ENCODE measurements around the gene LLGL1.

LLGL1 gene

DNA sequence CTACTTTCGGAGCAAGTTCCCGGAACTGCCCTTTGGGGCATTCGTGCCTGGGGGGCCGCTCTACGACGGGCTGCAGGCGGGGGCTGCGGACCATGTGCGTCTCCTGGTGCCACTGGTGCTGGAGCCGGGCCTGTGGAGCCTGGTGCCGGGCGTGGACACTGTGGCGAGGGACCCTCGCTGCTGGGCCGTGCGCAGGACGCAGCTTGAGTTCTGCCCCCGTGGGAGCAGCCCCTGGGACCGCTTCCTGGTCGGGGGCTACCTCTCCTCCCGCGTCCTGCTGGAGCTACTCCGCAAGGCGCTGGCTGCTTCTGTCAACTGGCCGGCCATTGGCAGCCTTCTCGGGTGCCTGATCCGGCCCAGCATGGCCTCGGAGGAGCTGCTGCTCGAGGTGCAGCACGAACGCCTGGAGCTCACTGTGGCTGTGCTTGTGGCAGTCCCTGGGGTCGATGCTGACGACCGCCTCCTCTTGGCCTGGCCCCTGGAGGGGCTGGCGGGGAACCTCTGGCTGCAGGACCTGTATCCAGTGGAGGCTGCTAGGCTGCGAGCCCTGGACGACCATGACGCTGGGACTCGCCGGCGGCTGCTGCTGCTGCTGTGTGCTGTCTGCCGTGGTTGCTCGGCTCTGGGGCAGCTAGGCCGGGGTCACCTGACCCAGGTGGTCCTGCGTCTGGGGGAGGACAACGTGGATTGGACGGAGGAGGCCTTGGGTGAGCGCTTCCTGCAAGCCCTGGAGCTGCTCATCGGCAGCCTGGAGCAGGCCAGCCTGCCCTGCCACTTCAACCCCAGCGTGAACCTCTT, 38.6 kb downstream of the LLGL1 start:
- H3K27me3 ChIP-seq (replicated peaks in 2 of 5; ENCODE audit: control insufficient read depth in 4 of 5, insufficient read depth in 5 of 5, low read length in 4 of 5), result no peaks in the 10 kb centered on the region
- no peak for DNase-seq
- CTCF ChIA-PET, result interaction anchor here (1.8 kb wide), 1 partner anchor 15 kb away, joined by 5 read pairs; no protein-coding TSS in a partner anchor
- POLR2A ChIA-PET, result no interaction called here
- H3K9me3 ChIP-seq (ENCODE audit: control extremely low read depth in 1 of 5, control insufficient read depth in 4 of 5, insufficient read depth in 2 of 5, low read depth in 1 of 5, low read length in 4 of 5), result no peaks in the 10 kb centered on the region
- 96% methylated on average over 48 of the region's 50 CpGs for WGBS (ENCODE audit: insufficient coverage)
- H3K4me3 ChIP-seq (ENCODE audit: control insufficient read depth in 1 of 7, extremely low read depth in 1 of 7, insufficient read depth in 4 of 7, low read depth in 2 of 7, low read length in 6 of 7), result no peak overlapping the region
- H3K36me3 ChIP-seq (ENCODE audit: control insufficient read depth in 4 of 4, insufficient read depth in 4 of 4, low read length in 3 of 4), result peaks cover 2 to 28% (median 16%) of the 10 kb centered on the region in 4 experiments
- H3K27ac ChIP-seq (ENCODE audit: insufficient read depth in 1 of 2, low read depth in 1 of 2, low read length in 2 of 2, poor library complexity in 1 of 2, severe bottlenecking in 2 of 2), result no peak overlapping the region
- peaks cover 3 to 22% (median 20%) of the 10 kb centered on the region in 4 experiments for H3K4me1 ChIP-seq (ENCODE audit: control extremely low read depth in 1 of 4, control insufficient read depth in 4 of 4, insufficient read depth in 4 of 4, low read length in 3 of 4)

DNA sequence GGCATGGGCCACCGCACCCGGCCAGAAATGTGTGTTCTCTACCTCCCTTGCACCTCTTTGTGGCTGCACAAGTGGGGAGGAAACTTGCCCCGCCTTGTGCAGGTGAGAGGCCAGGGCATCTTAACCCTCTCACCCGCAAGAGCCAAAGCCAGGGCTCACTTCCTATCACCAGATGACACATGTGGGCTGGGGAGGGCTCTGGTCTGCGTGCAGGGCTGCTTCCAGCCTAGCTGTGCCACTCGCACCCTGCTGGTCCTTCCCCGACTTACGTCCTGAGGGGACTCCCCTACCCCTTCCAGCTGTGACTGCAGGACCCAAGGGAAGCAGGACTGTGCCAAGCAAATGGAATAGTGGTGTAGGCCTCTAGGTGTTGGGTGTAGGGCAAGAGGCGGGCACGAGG, 41.9 kb downstream of the LLGL1 start:
- no peak for DNase-seq
- Histone ChIP-seq H3K27me3 (replicated peaks in 2 of 5; ENCODE audit: control insufficient read depth in 4 of 5, insufficient read depth in 5 of 5, low read length in 4 of 5) (no peaks in the 10 kb centered on the region), H3K9me3 (ENCODE audit: control extremely low read depth in 1 of 5, control insufficient read depth in 4 of 5, insufficient read depth in 2 of 5, low read depth in 1 of 5, low read length in 4 of 5) (no peaks in the 10 kb centered on the region), H3K36me3 (ENCODE audit: control insufficient read depth in 4 of 4, insufficient read depth in 4 of 4, low read length in 3 of 4) (peaks cover 2 to 42% (median 23%) of the 10 kb centered on the region in 4 experiments), H3K4me1 (ENCODE audit: control extremely low read depth in 1 of 4, control insufficient read depth in 4 of 4, insufficient read depth in 4 of 4, low read length in 3 of 4) (no peaks in the 10 kb centered on the region), H3K4me3 (ENCODE audit: control insufficient read depth in 1 of 7, extremely low read depth in 1 of 7, insufficient read depth in 4 of 7, low read depth in 2 of 7, low read length in 6 of 7) (no peak overlapping the region), H3K27ac (ENCODE audit: insufficient read depth in 1 of 2, low read depth in 1 of 2, low read length in 2 of 2, poor library complexity in 1 of 2, severe bottlenecking in 2 of 2) (no peak overlapping the region)
- ChIA-PET POLR2A (no interaction called here), CTCF (no interaction called here)
- WGBS (ENCODE audit: insufficient coverage), result 82% methylated on average over 7 of the region's 10 CpGs

DNA sequence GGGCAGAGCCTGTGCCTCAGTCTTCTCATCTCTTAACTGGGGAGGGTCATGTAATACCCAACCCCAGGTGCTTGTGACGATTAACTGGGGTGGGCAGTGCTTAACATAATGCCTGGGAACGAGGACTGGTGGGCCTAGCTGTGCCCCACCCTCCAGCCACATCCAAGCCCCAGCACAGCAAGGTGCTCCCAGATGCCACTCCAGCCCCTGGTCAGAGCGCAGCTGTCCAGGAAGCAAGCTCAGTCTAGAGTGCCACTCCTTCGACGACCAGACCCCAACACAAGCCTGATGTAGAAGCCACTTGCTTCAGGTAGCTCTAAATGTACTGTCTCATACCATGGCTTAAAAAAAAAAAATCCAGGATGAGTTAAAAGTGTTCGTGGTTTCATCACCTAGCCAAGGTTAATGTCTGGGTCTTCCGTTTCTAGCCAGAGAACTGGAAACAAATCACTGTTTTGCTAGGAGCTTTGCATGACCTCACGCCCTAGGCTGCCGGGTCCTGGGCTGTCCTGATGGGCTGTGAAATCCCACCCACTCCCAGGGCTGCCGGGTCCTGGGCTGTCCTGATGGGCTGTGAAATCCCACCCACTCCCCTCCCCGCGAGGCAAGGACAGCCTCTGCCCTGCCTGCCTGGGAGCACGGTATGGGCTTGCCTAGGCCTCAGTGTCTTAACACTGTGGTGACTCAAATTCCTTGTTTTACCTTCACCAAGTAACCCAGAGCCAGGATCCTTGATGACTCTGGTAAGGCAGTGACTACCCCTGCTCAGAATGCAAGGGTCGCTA, 42.7 kb downstream of the LLGL1 start:
- H3K36me3 ChIP-seq (ENCODE audit: control insufficient read depth in 4 of 4, insufficient read depth in 4 of 4, low read length in 3 of 4), result peaks cover 3 to 43% (median 26%) of the 10 kb centered on the region in 4 experiments

DNA sequence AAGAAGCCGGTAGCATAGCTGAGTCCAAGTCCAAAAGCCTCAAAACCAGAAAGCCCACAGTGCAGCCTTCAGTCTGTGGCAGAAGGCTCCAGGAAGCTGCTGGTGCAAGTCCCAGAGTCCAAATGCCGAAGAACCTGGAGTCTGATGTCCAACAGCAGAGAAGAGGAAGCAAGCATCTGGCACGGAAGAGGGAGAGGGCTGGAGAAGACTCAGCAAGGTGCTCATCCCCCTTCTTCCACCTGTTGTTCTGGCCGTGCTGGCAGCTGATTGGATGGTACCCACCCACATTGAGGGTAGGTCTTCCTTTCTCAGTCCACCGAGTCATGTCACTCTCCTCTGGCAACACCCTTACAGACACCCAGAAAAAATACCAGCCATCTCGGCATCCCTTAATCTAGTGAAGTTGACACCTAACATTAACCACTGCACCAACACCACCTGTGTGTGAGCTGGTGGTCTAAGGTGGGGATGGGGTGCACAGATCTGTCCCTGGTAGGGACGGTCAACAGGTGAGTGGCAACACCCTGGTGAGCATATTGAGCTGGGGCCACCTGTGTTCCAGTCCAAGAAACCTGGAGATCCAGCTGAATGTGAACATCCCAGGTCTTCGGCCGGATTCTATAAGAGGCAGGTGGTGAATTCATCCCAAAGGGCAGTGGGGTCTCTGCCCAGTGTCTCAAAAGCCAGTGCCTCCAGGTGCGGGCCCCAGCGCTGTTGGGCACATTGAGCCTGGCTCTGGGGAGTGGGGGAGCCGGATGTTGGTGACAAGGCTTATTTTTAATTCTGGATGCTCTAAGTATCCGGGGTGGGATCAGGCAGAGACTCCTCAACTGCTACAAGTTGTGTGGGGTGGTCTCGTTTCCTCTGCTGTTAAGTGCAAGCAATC, 44.9 kb downstream of the LLGL1 start:
- H3K27ac ChIP-seq (ENCODE audit: insufficient read depth in 1 of 2, low read depth in 1 of 2, low read length in 2 of 2, poor library complexity in 1 of 2, severe bottlenecking in 2 of 2), result no peak overlapping the region
- H3K4me1 ChIP-seq (ENCODE audit: control extremely low read depth in 1 of 4, control insufficient read depth in 4 of 4, insufficient read depth in 4 of 4, low read length in 3 of 4), result no peaks in the 10 kb centered on the region
- no peak for DNase-seq
- peaks cover 8 to 38% (median 18%) of the 10 kb centered on the region in 4 experiments for H3K36me3 ChIP-seq (ENCODE audit: control insufficient read depth in 4 of 4, insufficient read depth in 4 of 4, low read length in 3 of 4)
- no peaks in the 10 kb centered on the region for H3K9me3 ChIP-seq (ENCODE audit: control extremely low read depth in 1 of 5, control insufficient read depth in 4 of 5, insufficient read depth in 2 of 5, low read depth in 1 of 5, low read length in 4 of 5)
- CTCF ChIA-PET, result interaction anchor here (0.8 to 1.2 kb wide), 2 partner anchors 9 to 10 kb away, joined by 3 to 4 read pairs; partner anchors contain the start of gene MIEF2
- over 99% methylated on average over 10 of the region's 14 CpGs for WGBS (ENCODE audit: insufficient coverage)
- H3K4me3 ChIP-seq (ENCODE audit: control insufficient read depth in 1 of 7, extremely low read depth in 1 of 7, insufficient read depth in 4 of 7, low read depth in 2 of 7, low read length in 6 of 7), result no peak overlapping the region
- no peaks in the 10 kb centered on the region for H3K27me3 ChIP-seq (replicated peaks in 2 of 5; ENCODE audit: control insufficient read depth in 4 of 5, insufficient read depth in 5 of 5, low read length in 4 of 5)
- POLR2A ChIA-PET, result interaction anchor here (1.2 kb wide), 1 partner anchor 12 kb away, joined by 3 read pairs; the partner anchor contains the start of gene FLII

More for the DNA sequence above, 42.7 kb downstream of the LLGL1 start:
- DNase-seq, result no peak
- Histone ChIP-seq H3K27ac (ENCODE audit: insufficient read depth in 1 of 2, low read depth in 1 of 2, low read length in 2 of 2, poor library complexity in 1 of 2, severe bottlenecking in 2 of 2) (no peak overlapping the region), H3K4me3 (ENCODE audit: control insufficient read depth in 1 of 7, extremely low read depth in 1 of 7, insufficient read depth in 4 of 7, low read depth in 2 of 7, low read length in 6 of 7) (no peak overlapping the region), H3K27me3 (replicated peaks in 2 of 5; ENCODE audit: control insufficient read depth in 4 of 5, insufficient read depth in 5 of 5, low read length in 4 of 5) (no peaks in the 10 kb centered on the region), H3K9me3 (ENCODE audit: control extremely low read depth in 1 of 5, control insufficient read depth in 4 of 5, insufficient read depth in 2 of 5, low read depth in 1 of 5, low read length in 4 of 5) (no peaks in the 10 kb centered on the region), H3K4me1 (ENCODE audit: control extremely low read depth in 1 of 4, control insufficient read depth in 4 of 4, insufficient read depth in 4 of 4, low read length in 3 of 4) (no peaks in the 10 kb centered on the region)
- WGBS (ENCODE audit: insufficient coverage), result 86% methylated on average over 11 of the region's 14 CpGs
- POLR2A ChIA-PET, result no interaction called here
- CTCF ChIA-PET, result no interaction called here

DNA sequence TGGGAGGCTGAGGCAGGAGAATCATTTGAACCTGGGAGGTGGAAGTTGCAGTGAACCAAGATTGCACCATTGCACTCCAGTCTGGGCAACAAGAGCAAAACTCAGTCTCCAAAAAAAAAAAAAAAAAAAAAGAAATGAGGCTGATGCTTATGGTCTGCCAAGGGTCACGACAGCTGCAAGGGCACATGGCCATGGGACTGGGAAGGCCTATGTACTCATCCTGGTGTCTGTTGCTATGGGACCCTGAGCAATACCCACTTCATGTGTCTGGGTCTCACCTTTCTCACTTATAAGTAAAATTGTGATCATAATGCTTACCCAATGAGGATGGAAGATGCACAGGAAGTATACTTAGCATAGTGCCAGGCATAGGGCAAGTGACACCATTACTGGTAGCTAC, 51.6 kb downstream of the LLGL1 start:
- ChIA-PET CTCF (interaction anchor here (2.1 kb wide), 1 partner anchor 10 kb away, joined by 4 read pairs; no protein-coding TSS in a partner anchor), POLR2A (no interaction called here)
- H3K4me1 ChIP-seq (ENCODE audit: control extremely low read depth in 1 of 4, control insufficient read depth in 4 of 4, insufficient read depth in 4 of 4, low read length in 3 of 4), result no peaks in the 10 kb centered on the region
- DNase-seq, result no peak
- H3K27me3 ChIP-seq (replicated peaks in 2 of 5; ENCODE audit: control insufficient read depth in 4 of 5, insufficient read depth in 5 of 5, low read length in 4 of 5), result no peaks in the 10 kb centered on the region
- H3K36me3 ChIP-seq (ENCODE audit: control insufficient read depth in 4 of 4, insufficient read depth in 4 of 4, low read length in 3 of 4), result peaks cover 33 to 77% (median 61%) of the 10 kb centered on the region in 4 experiments
- no peak overlapping the region for H3K27ac ChIP-seq (ENCODE audit: insufficient read depth in 1 of 2, low read depth in 1 of 2, low read length in 2 of 2, poor library complexity in 1 of 2, severe bottlenecking in 2 of 2)
- H3K4me3 ChIP-seq (ENCODE audit: control insufficient read depth in 1 of 7, extremely low read depth in 1 of 7, insufficient read depth in 4 of 7, low read depth in 2 of 7, low read length in 6 of 7), result no peak overlapping the region
- no peaks in the 10 kb centered on the region for H3K9me3 ChIP-seq (ENCODE audit: control extremely low read depth in 1 of 5, control insufficient read depth in 4 of 5, insufficient read depth in 2 of 5, low read depth in 1 of 5, low read length in 4 of 5)
- no CpG with 5 or more reads among the region's 1 CpG for WGBS (ENCODE audit: insufficient coverage)

DNA sequence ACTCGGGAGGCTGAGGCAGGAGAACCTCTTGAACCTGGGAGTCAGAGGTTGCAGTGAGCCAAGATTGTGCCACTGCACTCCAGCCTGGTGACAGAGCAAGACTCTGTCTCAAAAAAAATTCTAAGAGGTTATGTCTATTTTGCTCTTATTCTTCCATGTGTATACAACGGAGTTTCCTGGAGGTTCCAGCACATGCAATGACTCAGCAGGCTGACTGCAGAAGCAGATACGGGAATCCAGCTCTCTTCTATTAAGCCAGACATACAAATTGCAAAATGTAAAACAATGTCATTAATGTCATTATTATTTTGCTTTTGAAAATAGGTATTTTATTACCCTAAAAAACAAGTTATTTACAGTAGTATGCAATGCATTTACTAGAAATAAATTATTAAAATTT, 53.4 kb downstream of the LLGL1 start:
- no peaks in the 10 kb centered on the region for H3K27me3 ChIP-seq (replicated peaks in 2 of 5; ENCODE audit: control insufficient read depth in 4 of 5, insufficient read depth in 5 of 5, low read length in 4 of 5)
- no peak overlapping the region for H3K27ac ChIP-seq (ENCODE audit: insufficient read depth in 1 of 2, low read depth in 1 of 2, low read length in 2 of 2, poor library complexity in 1 of 2, severe bottlenecking in 2 of 2)
- ChIA-PET POLR2A (no interaction called here), CTCF (no interaction called here)
- peaks cover 37 to 83% (median 63%) of the 10 kb centered on the region in 4 experiments for H3K36me3 ChIP-seq (ENCODE audit: control insufficient read depth in 4 of 4, insufficient read depth in 4 of 4, low read length in 3 of 4)
- no peaks in the 10 kb centered on the region for H3K9me3 ChIP-seq (ENCODE audit: control extremely low read depth in 1 of 5, control insufficient read depth in 4 of 5, insufficient read depth in 2 of 5, low read depth in 1 of 5, low read length in 4 of 5)
- DNase-seq, result peak in 2 of 3 donors; percentile 35 to 36
- H3K4me1 ChIP-seq (ENCODE audit: control extremely low read depth in 1 of 4, control insufficient read depth in 4 of 4, insufficient read depth in 4 of 4, low read length in 3 of 4), result no peaks in the 10 kb centered on the region
- no peak overlapping the region for H3K4me3 ChIP-seq (ENCODE audit: control insufficient read depth in 1 of 7, extremely low read depth in 1 of 7, insufficient read depth in 4 of 7, low read depth in 2 of 7, low read length in 6 of 7)
- WGBS (ENCODE audit: insufficient coverage), result no CpG with 5 or more reads among the region's 3 CpGs
